ENCODE measurements around the gene BLOC1S6.

The BLOC1S6 gene
- total RNA-seq: 49.6 to 76.6 reads per million in 2 donors

DNA sequence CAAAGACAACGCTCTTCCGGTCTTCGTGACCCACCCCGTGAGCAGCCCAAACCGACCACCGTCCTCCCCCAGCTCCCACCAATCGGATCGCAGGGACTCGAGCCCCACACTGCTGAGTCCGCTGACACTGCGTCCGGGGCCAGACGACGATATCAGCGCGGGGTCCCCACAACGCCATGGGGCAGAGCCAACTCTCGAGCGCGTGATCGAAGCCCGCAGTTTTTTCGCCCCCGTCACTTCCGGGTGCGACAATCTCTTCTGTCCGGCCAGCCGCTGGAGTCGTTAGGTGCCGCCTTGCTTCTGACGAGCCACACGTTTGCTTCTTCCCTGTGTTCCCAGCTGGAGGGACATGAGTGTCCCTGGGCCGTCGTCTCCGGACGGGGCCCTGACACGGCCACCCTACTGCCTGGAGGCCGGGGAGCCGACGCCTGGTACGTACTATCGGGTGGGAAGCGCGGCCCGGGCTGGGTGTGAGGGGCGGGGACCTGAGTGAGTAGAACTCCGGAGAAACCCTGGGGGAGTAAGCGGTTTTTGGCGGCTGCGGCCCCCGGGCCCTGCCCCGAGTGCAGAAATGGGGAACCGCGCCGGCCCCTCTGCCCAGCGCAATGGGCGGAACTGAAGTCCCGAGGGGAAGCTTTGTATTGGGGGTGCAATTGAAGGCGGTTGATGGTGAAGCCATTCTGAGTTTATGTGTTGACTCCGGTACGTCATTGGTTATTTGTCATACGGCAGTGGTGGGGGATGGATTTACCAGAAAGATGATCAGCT is at the start of gene BLOC1S6:
Gene BLOC1S6 (plus strand): TSS at position 285 of the 768 bp plus-strand sequence. CDS start 65 bp downstream, at position 350.
- DNase-seq: peak; percentile 74 to 94 (median 86)

- DNase-seq: no peak
Observed at GRCh38 chr15:45539680-45540079, 47.5 kb upstream of the BLOC1S6 start.

DNA sequence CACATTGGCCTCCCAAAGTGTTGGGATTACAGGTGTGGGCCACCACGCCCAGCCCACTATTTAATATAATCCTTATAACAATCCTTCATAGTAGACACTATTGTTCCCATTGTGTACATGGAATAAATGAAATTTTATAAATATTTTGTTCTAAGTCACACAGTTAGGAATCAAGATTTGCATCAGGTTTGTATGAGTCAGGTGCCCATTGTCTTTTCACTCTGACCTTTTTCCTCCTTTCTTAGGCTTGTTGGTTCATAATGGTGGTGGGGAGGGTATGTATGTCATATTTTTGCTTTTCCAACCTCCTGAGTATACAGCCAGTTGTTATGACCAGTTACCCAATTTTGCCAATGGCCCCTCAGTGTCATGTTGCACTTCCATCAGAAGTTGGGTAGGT is 46.6 kb upstream of the BLOC1S6 start:
- no peak for DNase-seq

GRCh38 chr15:45543051-45543450 is 44.1 kb upstream of the BLOC1S6 start:
- no peak for DNase-seq

DNA sequence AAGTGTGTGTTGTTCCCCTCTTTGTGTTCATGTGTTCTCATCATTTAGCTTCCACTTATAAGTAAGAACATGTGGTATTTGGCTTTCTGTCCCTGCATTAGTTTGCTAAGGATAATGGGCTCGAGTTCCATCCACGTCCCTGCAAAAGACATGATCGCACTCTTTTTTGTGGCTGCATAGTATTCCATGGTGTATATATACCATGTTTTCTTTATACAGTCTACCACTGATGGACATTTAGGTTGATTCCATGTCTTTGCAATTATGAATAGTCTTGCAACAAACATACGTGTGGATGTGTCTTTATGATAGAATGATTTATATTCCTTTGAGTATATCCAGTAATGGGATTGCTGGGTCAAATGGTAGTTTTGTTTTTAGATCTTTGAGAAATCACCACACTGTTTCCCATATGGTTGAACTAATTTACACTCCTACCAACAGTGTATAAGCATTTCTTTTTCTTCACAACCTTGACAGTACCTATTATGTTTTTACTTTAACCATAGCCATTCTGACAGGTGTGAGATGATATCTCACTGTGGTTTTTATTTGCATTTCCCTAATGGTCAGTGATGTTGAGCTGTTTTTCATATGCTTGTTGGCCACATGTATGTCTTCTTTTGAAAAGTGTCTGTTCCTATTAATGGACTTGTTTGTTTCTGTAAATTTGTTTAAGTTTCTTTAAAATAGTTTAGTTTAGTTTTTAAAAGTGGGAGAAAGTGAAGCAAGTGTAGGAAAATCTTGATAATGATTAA is 42.7 kb upstream of the BLOC1S6 start:
- DNase-seq: no peak

DNA sequence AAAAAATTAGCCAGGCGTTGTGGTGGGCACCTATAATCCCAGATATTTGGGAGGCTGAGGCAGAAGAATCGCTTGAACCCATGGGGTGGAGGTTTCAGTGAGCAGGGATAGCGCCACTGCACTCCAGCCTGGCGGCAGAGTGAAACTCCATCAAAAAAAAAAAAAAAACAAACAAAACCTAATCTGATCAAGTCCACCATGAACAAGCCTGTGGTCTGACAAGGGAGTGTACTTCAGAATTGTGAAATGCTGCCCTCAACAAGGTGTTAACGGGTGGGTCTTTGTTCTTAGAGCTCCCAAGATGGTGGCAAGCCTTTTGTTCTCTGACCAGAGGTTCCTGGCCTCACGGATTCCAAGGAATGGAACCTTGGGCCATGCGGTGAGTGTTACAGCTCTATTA is 40.4 kb upstream of the BLOC1S6 start:
- DNase-seq: no peak

DNA sequence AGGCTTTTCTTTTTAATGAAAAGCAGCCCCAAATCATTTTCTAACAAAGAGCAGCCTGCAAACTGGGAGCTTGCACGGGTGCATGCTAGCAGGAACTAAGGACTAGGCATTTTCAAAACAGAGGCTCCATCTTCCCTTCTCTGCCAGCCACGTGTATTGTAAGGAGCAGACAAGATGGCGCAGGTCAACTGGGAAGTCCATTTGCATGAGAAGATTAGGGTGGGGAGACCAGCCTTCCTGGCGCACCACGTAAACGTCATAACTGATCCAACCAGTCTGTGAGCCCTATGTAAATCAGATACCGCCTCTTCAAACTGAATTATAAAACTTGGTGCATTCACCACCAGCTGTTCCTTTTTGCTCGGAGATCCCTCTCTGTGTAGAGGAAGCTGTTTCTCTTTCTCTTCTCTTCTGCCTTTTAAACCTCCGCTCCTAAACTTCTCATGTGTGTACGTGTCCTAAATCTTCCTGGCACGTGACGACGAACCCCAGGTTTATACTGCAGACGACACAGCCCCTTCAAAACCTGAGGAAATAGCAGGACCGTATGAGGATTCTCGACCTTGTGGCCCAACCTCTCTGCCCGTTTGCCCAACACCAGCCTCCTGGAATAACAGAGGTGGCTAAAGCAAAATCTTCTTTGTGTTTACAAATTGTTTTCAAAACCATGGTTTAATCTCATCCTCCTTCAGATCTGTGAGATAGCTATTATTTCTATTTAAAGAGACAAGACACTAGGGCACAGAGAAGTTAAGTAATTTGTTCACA is 38.2 kb upstream of the BLOC1S6 start:
- DNase-seq: no peak

DNA sequence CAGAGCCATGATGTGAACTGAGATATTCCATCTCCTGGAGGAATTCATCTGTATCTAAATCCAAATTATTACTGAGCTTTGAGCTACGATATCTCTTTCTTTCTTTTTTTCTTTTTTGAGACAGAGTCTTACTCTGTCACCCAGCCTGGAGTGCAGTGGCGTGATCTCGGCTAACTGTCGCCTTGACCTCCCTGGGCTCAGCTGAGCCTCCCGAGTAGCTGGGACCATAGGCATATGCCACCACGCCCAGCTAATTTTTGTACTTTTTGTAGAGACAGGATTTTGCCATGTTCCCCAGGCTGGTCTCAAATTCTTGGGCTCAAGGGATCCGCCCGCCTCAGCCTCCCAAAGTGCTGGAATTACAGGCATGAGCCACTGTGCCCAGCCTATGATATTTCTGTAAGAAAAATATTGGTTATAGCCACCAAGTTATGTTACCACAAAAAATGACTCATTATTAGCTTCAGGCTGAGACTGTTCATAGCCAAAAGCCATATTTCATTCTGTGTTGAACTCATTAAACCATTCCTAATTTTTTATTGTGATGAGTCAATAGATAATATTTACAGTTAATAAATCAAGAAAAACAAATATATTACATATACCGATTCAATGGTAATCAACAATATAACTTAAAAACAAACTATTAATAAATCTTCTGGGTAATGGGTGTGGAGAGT is 37.5 kb upstream of the BLOC1S6 start:
- no peak for DNase-seq

DNA sequence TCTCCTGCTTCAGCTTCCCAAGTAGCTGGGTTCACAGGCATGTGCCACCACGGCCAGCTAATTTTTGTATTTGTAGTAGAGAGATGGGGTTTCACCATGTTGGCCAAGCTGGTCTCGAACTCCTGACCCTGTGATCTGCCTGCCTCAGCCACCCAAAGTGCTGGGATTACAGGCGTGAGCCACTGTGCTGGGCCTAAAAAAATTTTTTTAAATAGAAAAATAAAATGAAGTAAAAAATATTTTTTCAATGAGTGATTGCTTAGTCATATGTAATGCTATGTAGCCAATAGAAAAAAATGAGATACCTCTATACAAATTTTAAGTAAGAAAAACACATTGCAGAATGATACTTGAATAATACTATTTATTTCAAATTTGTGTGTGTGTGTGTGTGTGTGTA is 36.7 kb upstream of the BLOC1S6 start:
- DNase-seq: no peak

- no peak for DNase-seq
Observed at GRCh38 chr15:45551676-45552075, 35.5 kb upstream of the BLOC1S6 start.

DNA sequence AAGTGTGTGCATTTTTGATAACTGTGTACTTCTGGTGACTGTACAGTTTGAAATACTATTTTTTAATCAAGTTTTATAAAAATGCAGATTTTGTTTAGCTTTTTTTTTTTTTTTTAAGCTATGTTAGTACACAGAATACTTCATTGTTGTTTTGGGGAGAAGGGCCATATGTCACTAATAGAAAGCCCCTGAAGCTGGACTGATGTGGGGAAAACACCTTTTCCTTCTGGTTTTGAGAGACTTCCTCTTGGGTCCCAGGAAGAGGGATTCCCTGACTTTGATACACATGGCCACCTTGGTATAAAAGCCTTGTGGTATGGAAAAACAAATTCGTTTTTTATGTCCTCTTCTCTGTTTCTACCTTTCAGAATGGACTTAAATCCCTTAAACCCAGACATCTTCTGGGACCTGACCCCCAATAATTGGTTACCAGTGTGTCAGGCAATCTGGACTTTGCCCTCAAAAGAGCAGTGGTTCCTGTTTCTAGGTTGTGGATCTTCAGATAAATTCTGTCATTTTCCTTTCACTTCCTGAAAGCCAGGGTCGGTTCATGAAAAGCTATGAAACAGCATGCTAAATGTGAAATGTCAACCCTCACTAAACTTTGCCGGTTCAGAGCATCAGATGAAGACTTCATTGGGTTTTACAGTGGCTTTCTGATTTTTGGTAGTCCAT is 31.1 kb upstream of the BLOC1S6 start:
- DNase-seq: no peak

- DNase-seq: no peak
Observed at GRCh38 chr15:45572617-45573016, 14.6 kb upstream of the BLOC1S6 start.

DNA sequence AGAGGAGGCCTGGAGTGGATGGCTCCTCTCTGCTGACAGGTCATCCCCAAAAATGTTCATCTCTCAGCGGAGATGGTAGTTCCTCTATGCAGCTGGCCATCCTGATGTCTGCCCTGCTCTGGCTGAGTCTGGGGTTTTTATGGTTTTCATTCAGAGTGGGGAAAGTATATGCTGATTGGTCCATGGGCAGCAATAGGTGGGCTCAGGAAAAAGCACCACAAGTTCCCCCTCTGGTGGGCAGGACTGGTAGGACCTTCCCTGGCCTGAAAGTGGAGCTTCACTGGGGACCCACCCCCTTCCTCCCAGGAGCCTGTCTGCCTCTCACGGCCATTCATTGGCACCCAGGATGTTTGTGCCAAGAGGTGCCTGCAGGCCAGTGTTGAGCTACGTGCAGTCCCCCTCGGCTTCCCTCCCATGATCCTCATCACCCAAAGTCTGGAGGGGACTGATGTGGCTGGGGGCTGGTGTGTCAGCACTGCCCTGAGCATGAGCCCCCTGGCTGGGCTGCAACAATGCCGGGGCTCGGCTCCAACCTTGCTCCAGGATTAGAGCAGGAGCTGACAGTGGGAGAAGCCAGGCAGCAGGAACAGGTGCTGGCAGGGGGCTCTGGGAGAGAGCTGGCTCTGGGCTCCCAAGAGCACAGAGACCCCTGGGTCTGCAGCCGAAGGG is 13.1 kb upstream of the BLOC1S6 start:
- peak in 2 of 5 experiments; percentile 7 to 12 for DNase-seq

GRCh38 chr15:45581919-45582318 is 5.3 kb upstream of the BLOC1S6 start:
- no peak for DNase-seq

- peak in 1 of 5 experiments; percentile 12 for DNase-seq
Observed at GRCh38 chr15:45583731-45584639, 3.2 kb upstream of the BLOC1S6 start.

DNA sequence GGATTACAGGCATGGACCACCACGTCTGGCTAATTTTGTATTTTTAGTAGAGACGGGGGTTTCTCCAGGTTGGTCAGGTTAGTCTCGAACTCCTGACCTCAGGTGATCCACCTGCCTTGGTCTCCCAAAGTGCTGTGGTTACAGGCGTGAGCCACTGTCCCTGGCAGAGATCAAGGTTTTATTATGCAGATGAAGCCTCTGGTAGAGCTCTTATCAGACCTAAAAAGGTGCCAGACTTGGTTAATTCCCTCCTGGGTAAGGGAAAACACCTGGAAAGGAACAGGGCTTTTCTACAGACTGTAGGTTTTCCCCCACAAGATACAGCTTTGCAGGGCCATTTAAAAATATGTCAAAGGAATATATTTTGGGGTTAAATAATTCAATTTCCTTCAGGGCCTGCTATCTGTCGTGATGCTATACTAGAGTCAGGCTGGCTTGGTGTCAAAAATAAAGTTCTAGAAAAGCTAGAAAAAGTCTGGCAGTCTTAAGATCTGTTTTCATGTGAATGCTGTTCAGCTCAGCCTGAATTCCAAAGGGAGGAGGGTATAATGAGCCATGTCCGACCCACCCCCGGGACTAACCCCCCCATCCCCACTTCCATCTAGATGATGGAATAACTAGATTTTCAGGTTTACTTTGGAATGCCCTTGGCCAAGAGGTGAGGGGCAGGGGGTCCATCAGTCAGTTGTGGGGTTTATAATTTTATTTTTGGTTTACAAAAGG is 1.9 kb upstream of the BLOC1S6 start:
- no peak for DNase-seq

DNA sequence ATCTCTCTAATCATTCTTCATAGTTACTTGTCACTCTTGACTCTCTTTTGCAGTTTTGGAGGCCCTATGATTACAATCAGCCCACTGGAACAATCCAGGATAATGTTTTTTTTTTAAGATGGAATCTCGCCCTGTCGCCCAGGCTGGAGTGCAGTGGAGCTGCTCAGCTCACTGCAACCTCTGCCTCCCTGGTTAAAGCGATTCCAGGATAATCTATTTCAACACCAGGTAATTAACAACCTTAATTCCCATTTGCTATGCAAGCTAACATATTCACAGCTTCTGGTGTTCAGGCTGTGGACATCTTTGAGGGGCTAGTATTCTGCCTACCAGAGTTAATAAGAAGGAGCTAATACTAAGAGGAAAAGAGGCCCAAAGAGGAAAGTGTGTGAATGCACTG is 1.1 kb upstream of the BLOC1S6 start:
- no peak for DNase-seq

- DNase-seq: no peak
Observed at GRCh38 chr15:45586601-45587094, 531 bp upstream of the BLOC1S6 start.

DNA sequence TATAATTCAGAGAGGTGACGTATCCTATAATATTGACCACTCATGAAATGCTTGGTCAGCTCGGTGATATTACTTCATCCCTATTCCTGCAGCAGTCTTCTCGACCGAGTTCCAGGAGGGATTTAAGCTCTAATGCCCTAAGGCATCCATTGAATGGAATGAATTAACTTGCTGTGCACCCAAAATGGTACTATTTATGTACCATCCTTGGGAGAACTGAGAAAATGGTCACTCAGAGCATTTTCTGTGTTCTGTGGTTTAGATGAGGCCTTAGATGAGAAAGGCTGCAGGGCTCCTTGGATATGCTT is 638 bp downstream of the BLOC1S6 start:
- no peak for DNase-seq
